ENCODE measurements around the gene GHDC.

The GHDC gene

GRCh38 chr17:42183741-42184711 lies 10.3 kb downstream of the GHDC start:
- Histone ChIP-seq H3K4me3 (ENCODE audit: low read length) (peak overlapping the region; percentile 58), H3K9me2 (replicated peaks; ENCODE audit: insufficient read depth, low read length) (no peaks in the 10 kb centered on the region), H3K9me3 (replicated peaks; ENCODE audit: insufficient read depth, low read length) (no peaks in the 10 kb centered on the region), H3K27me3 (replicated peaks; ENCODE audit: insufficient read depth, low read length) (no peaks in the 10 kb centered on the region), H3K27ac (ENCODE audit: low read length) (peak overlapping the region; percentile 76), H3K4me1 (ENCODE audit: low read length) (peaks cover 38% of the 10 kb centered on the region), H3F3A (ENCODE audit: insufficient read depth, low read length) (peaks cover 36% of the 10 kb centered on the region), H3K4me2 (ENCODE audit: low read depth, low read length) (peak overlapping the region; percentile 51), H3K79me2 (ENCODE audit: low read length) (no peaks in the 10 kb centered on the region), H3K36me3 (replicated peaks; ENCODE audit: insufficient read depth, low read length) (no peaks in the 10 kb centered on the region), H3K9ac (ENCODE audit: low read length) (peak overlapping the region; percentile 51), H2AFZ (ENCODE audit: low read length) (peak overlapping the region; percentile 87), H4K20me1 (ENCODE audit: insufficient read depth, low read length) (no peaks in the 10 kb centered on the region)
- peak; percentile 89 for DNase-seq
- TF ChIP-seq EZH2 (optimal IDR thresholded peaks at IDR 0.05; ENCODE audit: low read depth, low read length) (no peak), CTCF (IDR thresholded peaks at IDR 0.05; ENCODE audit: low read length) (peak; percentile 66), EZH2phosphoT487 (IDR thresholded peaks at IDR 0.05; ENCODE audit: low read length) (no peak)

GRCh38 chr17:42182927-42183734 lies 11.2 kb downstream of the GHDC start:
- peak overlapping the region; percentile 76; the same call in 1 of the 2 replicates for H3K27ac ChIP-seq (ENCODE audit: low read length)
- H4K20me1 ChIP-seq (ENCODE audit: insufficient read depth, low read length): no peaks in the 10 kb centered on the region
- H3K27me3 ChIP-seq (replicated peaks; ENCODE audit: insufficient read depth, low read length): no peaks in the 10 kb centered on the region
- no peaks in the 10 kb centered on the region for H3K9me2 ChIP-seq (replicated peaks; ENCODE audit: insufficient read depth, low read length)
- peak overlapping the region; percentile 70 for H2AFZ ChIP-seq (ENCODE audit: low read length)
- H3K4me2 ChIP-seq (ENCODE audit: low read depth, low read length): peak overlapping the region; percentile 51
- no peaks in the 10 kb centered on the region for H3K9me3 ChIP-seq (replicated peaks; ENCODE audit: insufficient read depth, low read length)
- TF ChIP-seq EZH2phosphoT487 (IDR thresholded peaks at IDR 0.05; ENCODE audit: low read length) (no peak), EZH2 (optimal IDR thresholded peaks at IDR 0.05; ENCODE audit: low read depth, low read length) (no peak), CTCF (IDR thresholded peaks at IDR 0.05; ENCODE audit: low read length) (no peak)
- peak overlapping the region; percentile 51 for H3K9ac ChIP-seq (ENCODE audit: low read length)
- no peak for DNase-seq
- peak overlapping the region; percentile 58 for H3K4me3 ChIP-seq (ENCODE audit: low read length)
- H3K4me1 ChIP-seq (ENCODE audit: low read length): peaks cover 47% of the 10 kb centered on the region
- no peaks in the 10 kb centered on the region for H3K79me2 ChIP-seq (ENCODE audit: low read length)
- no peaks in the 10 kb centered on the region for H3K36me3 ChIP-seq (replicated peaks; ENCODE audit: insufficient read depth, low read length)
- H3F3A ChIP-seq (ENCODE audit: insufficient read depth, low read length): peaks cover 41% of the 10 kb centered on the region

- DNase-seq: no peak
These were observed 12.5 kb downstream of the GHDC start for GRCh38 chr17:42181851-42182207.

More at GRCh38 chr17:42181851-42182207, 12.5 kb downstream of the GHDC start:
- H3K36me3 ChIP-seq (replicated peaks; ENCODE audit: insufficient read depth, low read length): no peaks in the 10 kb centered on the region
- no peak overlapping the region for H3K9ac ChIP-seq (ENCODE audit: low read length)
- H3K9me3 ChIP-seq (replicated peaks; ENCODE audit: insufficient read depth, low read length): no peaks in the 10 kb centered on the region
- no peaks in the 10 kb centered on the region for H3K9me2 ChIP-seq (replicated peaks; ENCODE audit: insufficient read depth, low read length)
- H3K27ac ChIP-seq (ENCODE audit: low read length): no peak overlapping the region
- no peaks in the 10 kb centered on the region for H4K20me1 ChIP-seq (ENCODE audit: insufficient read depth, low read length)
- no peak overlapping the region for H2AFZ ChIP-seq (ENCODE audit: low read length)
- H3F3A ChIP-seq (ENCODE audit: insufficient read depth, low read length): peaks cover 41% of the 10 kb centered on the region
- no peak overlapping the region for H3K4me3 ChIP-seq (ENCODE audit: low read length)
- H3K79me2 ChIP-seq (ENCODE audit: low read length): no peaks in the 10 kb centered on the region
- TF ChIP-seq EZH2phosphoT487 (IDR thresholded peaks at IDR 0.05; ENCODE audit: low read length) (no peak), CTCF (IDR thresholded peaks at IDR 0.05; ENCODE audit: low read length) (no peak), EZH2 (optimal IDR thresholded peaks at IDR 0.05; ENCODE audit: low read depth, low read length) (no peak)
- H3K4me1 ChIP-seq (ENCODE audit: low read length): peaks cover 48% of the 10 kb centered on the region
- H3K27me3 ChIP-seq (replicated peaks; ENCODE audit: insufficient read depth, low read length): no peaks in the 10 kb centered on the region
- peak overlapping the region; percentile 70; the same call in 1 of the 2 replicates for H3K4me2 ChIP-seq (ENCODE audit: low read depth, low read length)

Data from MM.1S (cell line).